HG03103 (cell line): Measurements from ENCODE around the gene RPL7A.

Experiments used
- ATAC-seq: cut with Tn5 transposase; IDR thresholded peaks from one replicate; pipeline ENCODE4 v1.9.1; 2021; ENCODE audit warnings: low read depth; ENCODE audit not compliant: unreplicated experiment

Gene RPL7A

DNA sequence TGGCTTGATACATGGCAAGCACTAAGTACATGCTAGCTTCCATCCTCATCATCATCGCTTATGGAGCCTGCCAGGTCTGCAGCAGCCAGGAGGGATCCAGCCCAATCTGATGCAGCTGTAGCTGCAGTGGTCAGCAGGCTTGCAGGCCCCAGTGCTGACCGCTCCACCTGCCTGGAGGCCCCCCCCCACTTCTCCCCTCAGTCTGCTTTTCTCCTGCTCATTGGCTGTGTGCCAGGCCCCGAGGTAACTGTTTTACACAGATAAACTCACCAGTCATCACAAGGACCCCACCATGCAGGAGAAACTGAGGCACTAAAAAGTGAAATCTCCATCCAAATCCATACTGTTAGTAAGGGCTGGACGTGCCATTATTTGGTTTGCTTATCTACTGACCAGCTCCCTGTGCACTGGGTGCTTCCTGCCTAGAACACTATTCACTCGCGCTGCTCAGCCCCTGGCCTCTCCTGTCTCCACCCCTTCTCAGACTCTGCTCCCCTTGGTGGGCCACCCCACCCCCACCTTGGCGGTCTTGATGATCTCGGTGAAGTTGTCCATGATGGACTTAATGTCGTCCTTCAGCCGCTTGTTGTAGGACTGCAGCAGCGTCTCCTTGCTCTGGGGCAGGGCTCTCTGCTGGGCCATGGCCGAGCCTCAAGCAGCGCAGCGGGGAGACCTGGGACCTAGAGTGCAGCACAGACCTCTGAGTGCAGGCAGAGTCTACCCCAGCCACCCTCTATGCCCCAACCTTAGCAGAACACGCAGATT lies 1.8 kb upstream of the RPL7A start:
- ATAC-seq, result no peak

DNA sequence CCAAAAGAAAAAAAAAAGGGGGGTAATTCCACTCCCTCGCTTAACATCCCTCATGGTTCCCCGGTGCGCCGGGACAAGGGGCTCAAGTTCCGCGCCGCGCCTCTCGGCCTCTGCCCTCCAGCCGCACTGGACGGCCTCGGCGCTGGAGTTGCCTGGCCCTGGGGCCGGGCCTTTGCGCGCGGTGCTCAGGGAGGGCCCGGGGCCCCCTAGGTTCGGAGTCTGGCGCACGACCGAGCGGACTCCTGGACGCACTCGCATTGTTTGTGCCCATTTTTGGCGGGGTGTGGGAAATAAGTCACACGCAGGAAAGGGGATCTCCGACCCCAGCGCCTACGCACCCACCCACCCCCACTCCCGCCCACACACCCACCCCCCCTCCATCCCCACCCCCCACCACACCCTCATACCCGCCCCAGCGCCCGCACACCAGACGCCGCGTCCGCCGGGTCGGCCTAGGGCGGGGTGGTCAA lies 468 bp upstream of the RPL7A start:
- peak; percentile 27 for ATAC-seq

DNA sequence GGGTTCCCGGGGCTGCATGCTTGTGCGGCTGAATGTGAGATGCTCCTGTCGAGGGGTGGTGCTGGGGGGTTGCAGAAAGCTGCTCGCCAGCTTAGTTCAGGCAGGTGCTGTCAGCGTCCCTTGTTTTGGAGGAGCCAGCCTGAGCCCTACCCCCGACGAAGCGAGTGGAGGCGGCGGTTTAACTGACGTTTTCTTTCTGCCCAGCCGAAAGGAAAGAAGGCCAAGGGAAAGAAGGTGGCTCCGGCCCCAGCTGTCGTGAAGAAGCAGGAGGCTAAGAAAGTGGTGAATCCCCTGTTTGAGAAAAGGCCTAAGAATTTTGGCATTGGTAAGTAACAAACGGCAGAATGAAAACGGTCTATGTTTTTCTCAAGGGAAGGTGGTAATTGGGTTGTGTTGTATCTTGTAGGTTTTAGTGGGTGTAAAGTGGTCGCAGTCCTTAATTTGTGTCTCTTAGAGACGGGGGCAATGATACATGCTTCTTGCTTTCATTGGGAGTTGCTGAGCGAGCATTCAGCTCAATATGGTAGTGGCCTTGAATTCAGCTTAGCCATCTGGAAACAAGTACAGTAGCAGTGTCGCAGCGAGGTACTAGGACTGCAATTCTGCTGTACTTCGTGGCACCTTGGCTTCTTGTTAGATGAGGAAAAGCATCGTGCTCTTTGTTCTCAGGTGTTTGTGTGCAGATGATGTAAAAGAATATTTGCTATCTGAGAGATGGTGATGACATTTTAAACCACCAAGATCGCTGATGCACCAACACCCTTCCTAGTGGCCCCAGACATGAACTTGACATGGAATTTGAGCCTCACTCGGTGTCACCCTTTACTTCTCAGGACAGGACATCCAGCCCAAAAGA lies 928 bp downstream of the RPL7A start:
- no peak for ATAC-seq

DNA sequence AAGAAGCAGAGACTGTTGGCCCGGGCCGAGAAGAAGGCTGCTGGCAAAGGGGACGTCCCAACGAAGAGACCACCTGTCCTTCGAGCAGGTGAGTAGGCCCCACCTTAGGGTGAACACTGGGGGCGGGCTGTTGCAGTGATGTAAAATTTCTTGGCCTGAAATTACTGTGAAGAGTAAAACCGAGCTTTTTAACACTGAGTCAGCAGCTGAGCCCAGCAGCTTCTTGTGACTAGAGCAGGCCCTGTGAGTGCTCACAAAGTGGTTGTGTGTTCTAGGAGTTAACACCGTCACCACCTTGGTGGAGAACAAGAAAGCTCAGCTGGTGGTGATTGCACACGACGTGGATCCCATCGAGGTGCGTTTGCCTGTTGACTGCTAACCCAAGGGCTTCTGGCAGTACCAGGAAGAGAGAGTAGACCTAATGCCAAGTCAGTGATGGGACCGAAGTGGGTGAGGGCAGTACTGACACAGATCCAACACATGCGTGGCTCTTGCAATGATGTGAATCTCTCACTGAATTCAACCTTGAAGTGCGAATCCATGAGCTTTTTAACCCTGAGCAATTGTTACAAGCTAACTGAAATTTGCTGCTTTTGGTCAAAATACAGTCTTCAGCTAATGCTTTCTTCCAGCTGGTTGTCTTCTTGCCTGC lies 2.1 kb downstream of the RPL7A start:
- no peak for ATAC-seq

DNA sequence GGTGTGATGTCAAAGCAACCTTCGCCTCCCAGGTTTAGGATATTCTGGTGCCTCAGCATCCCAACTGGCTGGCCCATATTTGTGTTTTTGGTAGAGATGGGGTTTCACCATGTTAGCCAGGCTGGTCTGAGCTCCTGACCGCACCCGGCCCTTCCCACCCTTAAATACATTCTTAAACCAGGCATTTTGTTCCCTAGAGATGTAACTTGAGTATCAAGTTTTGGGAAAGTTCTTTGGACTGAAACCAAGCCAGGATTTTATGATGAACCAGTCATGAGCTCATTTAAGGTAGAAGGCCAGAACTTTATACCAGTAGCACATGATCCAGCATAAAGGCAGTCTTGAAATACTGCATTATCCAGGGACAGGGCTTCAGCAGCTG lies 3.5 kb downstream of the RPL7A start:
- no peak for ATAC-seq

DNA sequence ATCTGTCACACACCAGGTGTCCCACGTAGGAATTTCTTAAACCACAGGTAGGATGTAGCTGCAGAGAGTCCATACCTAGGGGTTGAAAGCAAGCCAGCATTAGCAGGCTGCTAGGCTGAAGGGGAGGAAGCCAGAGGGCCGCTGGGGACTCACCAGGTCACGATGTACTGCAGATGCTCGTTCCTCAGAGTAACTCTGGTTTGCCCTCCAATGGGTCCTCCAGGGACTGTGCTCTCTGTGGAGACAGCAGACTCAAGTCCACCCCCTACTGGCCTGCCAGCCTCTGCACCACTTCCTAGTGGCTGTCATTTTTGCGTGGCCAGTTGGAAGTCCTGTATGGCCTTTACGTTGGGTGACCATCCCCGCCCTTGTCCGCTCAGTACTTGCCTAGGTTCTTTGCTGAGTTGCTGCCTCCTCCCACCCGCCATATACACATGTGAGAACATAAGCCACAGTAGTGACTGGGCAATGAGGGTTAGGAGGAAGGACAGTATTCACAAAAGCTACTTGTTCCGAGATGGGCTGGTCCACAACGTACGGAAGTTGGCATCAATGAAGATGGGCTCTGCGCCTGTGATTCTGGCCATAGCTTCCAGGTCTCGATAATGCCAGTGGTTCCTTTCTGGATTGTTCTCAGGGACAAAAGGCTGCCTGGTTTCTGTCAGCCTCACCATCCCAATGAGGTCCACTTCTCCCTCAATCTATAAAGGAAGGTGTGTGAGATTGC lies 4.1 kb downstream of the RPL7A start:
- ATAC-seq, result no peak

DNA sequence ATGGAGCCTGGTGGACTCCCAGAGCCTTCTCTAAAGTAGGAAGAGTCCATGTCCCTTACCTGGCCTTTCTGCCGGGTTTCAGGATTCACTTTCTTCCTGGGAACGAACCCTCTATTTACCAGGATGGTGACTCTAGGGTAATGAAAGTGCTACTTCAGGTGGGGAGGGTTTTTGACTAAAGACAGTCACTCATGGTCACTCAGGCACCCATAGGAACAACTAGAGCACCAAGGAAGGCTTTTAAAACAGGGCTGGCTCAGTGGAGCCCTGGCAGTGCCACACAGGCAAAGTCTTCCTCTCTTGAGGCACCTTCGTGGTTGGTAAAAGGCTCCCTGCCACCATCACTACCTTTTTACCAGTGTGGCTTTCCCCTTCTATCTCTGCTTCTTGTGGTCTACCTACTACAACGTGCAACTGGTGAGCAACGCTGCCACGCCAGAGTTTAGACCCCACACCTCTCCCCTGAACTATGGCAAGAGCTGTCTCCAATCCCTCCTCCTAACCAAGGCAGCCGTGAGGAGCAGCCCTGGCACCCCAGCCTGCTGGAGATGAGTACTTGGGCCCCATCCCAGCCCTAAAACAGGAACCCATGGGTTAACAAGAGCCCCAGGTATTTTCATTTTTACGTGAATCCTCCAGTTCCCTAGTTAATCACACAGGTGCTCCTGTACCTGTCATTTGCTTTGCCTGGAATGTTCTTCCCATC lies 4.8 kb downstream of the RPL7A start:
- no peak for ATAC-seq

DNA sequence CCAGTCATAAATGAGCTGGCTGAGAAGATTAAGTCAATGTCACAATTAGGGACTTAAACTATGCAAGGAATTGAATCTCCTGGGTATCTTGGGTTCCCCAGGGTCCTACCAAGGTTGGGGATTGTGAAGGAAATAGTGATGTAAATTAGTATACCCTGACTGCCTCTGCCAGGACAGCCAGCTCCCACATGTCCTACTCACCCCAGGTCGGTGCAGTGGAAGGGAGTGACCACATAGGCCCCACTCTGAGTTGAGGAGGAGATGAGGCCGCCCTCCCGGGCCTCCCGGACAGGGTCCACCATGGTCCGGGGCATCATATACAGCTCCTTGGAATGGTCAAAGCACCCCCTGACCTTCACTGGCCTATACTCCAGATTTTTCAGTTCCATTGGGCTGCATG lies 5.5 kb downstream of the RPL7A start:
- ATAC-seq, result no peak

DNA sequence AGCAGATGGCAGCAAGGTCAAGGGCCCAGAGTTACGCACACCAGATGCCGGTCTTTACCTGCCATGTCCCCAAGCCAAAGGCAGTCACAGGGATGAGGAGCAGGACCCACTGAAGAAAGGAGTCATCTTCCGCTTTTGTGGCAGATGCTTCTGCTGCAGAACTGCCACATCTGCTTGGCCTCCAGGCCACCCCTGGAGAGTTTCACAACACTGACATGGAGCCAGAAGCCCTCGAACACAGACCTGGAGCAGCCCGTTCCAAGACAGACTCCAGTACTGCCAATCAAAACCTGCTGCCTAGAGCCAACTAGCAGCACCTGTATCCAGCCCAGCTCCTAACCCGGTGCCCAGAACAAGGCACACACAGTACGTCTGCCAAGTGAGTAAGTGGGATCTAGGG lies 6.7 kb downstream of the RPL7A start:
- ATAC-seq, result no peak

DNA sequence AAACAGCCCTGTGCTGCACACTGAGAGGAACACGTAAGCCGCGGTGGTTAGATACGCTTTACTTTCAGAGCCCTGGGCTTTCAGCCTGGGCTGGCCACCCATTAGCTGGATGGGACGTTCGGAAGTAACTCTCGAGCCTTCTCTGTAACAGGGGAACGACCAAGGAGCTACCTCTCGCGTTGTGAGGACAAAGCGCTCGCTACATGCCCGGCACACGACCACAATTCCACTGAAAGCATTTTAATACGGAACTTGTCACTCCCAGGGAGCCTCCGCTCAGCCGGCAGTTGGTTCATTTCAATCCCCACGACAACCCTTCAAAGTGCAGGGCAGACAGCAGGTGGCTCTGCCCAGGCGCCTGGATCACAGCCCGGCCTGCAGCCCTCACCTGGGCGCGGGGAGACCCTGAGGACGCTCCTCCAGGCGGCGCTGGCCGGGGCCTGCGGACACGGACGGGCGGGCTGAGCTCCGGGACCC lies 7.9 kb downstream of the RPL7A start:
- peak; percentile 22 for ATAC-seq

DNA sequence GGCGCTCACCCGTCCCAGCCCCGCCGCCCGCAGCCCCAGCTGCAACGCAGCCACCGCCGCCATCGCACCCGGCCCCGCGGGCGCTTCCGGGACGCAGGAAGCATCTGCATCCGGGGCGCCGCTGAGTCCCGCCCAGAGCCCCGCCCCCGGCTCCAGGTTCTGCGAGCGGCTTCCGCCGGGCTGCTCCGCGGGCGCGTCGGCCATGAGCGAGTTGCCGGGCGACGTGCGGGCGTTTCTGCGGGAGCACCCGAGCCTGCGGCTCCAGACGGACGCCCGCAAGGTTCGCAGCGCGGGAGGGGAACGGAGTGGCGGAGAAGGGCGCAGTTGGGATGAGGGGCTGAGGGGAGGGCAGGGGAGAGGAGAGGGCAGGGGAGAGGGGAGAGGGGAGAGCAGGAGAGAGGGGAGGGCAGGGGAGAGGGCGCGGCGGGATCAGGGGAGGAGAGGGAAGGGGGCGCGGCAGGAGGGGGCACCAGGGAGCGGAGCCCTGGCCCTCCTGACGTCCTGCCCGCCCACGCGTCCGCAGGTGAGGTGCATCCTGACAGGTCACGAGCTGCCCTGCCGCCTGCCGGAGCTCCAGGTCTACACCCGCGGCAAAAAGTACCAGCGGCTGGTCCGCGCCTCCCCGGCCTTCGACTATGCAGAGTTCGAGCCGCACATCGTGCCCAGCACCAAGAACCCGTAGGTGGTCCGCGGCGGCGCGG lies 8.5 kb downstream of the RPL7A start, which contains the start of the genes SURF1 and SURF2:
TSS of gene SURF1 (minus strand) at position 97 of the 701 bp plus-strand sequence. CDS start at position 63, 34 bp downstream.
TSS of gene SURF2 (plus strand) at position 160 of the 701 bp plus-strand sequence. CDS start at position 203, 43 bp downstream.
- peak; percentile 67 for ATAC-seq

DNA sequence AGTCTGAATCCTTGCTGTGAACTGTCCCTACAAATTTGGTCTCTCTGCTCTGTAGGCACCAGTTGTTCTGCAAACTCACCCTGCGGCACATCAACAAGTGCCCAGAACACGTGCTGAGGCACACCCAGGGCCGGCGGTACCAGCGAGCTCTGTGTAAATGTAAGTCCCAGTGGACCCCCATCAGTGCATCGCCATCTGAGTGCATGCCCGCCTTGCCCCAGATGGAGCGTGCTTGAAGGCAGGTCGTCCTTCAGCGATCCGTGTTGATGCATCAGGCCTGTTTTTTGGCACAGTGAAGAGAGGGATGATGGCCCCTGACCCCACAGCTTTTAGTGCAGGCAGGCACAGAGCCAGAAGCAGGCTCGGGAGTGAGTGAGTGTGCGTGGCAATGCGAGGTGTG lies 9.6 kb downstream of the RPL7A start:
- no peak for ATAC-seq

DNA sequence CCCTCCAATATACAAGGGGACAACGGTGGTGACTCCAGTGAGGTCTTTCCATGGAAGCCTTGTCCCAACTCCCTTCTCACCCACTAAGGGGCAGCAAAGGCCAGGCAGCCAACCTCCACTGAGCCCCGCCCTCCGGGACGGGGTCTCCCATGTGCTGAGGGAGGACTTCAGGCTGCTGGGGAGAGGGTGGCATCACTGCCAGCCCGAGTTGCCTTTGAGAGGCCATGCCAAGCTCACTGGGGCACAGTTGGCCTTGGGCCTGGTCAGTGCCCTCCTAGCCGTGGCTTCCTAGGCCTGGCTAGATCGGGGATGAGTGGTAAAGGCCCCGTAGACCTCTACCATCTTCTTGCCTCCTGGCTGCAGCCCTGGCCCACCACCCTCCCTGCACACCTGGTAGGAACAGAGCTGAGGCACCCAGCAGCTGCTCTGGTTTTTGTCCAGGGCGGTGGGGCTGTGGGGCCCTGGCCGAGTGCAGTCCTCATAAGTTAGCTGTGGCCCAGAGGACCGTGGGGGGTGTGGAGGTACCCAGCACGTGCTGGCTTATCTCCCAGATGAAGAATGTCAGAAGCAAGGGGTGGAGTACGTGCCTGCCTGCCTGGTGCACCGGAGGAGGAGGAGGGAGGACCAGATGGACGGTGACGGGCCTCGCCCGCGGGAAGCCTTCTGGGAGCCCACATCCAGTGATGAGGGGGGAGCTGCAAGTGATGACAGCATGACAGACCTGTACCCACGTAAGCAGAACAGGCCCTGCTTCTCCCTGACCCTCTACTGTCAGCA lies 11.6 kb downstream of the RPL7A start:
- ATAC-seq, result no peak

DNA sequence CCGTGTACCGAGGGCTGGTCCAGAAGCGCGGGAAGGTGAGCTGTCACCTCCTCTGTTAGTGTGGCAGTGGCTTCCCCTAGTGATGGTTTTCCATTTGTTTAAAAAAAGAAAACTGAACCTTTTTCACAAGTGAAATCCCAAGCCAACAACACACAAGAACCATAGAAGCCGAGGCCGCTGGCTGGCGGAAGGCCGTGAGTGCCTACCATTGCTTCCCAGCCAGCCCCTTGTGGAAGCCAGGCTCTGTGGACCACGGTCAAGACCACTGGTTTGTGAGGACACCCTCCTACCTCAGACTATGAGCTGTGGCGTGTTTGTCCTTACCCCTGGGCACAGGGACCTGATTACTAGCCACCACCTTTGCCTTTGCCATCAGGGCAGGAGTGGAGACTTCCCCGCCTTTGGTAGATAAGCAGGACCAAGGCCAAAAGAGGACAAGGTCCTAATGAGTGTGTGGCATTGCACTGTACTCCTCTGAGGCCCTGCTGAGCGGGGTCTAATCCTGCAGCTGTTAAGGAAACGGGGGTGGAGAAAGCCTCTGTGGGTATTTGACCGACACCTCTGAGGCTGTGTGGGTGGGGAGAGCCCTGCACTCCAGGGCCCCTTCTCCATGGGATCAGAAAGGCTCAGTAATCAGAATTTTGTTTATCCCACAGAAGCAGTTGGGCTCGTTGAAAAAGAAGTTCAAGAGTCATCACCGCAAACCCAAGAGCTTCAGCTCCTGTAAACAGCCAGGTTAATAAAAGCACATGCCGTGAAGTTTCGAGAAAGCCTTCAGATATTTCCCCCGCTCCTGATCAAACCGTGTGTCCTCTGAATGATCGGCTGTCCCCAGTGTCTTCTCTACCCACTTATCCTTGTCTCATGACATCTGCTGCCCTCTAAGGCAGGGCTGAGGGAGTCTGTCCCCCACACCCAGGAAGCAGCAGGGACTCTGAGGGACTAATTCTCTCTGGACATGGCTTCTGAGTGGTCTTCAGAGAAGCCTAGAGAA lies 12.7 kb downstream of the RPL7A start:
- ATAC-seq, result no peak

DNA sequence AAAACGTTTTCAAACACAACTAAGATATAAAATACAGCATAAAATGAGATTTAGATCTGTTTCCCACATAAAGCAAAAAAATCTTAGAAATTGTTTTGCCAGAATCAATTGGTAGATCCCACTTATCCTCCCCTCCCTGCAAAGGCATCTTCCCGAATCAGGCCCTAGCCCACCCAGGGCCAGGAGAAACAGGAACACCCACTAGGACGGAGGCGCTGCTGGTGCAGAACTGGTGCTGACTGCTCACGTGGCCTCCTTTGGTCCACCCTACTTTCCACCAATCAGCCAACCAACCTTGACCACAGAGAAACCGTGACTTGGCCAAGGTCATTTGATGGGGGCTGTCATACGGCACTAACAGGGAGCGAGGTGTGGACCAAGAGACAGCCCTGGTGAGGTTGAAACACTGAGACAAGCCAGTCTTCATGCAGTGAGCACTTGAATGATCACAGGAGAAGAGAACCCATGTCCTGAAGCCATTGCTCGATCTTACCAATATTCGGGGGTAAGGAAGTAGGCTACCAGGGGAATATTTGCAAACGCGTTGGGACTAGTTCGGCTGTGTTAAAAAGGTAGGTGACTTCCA lies 13.6 kb downstream of the RPL7A start:
- ATAC-seq, result no peak

DNA sequence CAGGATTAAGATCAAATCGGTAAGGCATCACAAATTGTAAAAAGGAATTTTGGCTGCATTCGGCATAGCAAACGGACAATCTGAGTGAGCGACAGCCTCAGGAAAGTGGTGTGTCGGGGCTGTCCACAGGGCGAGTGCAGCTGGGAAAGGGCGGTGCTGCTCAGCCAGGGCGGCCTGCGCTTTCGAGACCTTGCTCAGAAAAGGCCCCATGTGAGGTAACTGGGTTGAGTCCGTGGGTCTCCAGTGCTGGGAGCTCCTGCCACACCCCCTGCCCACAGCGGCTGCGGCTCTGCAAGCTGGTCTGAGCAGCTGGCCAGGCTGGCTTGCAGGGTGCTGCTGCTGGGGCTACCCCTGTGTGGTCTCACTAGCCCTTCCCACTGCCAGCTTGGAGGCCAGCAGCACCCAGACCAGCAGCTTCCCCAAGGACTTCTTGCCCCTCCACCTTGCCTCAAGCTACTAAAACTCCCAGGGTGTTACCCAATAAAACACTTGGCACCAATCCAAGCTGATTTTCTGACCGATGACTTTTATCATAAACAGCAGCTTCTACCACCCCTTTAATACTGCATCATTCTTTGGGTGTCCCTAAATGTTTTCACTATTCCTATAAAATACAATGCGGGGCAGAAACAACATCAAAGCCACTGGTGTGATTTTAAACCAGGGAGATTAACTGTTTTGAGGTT lies 14.5 kb downstream of the RPL7A start:
- ATAC-seq, result no peak
